C4-2B (cell line): ENCODE measurements around the gene GSX2.

Experiments used
- ZFX ChIP-seq: fragments of 450-650 bp; IDR thresholded peaks from 2 replicates; pipeline ENCODE4 v1.6.1; 2017
- TF ChIP-seq, protein P1 (sequence below): fragments of 450-650 bp; conservative IDR thresholded peaks from 2 replicates; pipeline ENCODE4 v1.5.1; 2017; ENCODE audit warnings: mild to moderate bottlenecking

- TF ChIP-seq, protein P1, sequence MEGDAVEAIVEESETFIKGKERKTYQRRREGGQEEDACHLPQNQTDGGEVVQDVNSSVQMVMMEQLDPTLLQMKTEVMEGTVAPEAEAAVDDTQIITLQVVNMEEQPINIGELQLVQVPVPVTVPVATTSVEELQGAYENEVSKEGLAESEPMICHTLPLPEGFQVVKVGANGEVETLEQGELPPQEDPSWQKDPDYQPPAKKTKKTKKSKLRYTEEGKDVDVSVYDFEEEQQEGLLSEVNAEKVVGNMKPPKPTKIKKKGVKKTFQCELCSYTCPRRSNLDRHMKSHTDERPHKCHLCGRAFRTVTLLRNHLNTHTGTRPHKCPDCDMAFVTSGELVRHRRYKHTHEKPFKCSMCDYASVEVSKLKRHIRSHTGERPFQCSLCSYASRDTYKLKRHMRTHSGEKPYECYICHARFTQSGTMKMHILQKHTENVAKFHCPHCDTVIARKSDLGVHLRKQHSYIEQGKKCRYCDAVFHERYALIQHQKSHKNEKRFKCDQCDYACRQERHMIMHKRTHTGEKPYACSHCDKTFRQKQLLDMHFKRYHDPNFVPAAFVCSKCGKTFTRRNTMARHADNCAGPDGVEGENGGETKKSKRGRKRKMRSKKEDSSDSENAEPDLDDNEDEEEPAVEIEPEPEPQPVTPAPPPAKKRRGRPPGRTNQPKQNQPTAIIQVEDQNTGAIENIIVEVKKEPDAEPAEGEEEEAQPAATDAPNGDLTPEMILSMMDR: no peak
- TF ChIP-seq ZFX: no peak
Measured at GRCh38 chr4:54144199-54144598, 44.2 kb downstream of the GSX2 start.
